HEK293T (cell line): ENCODE measurements around the gene HSBP1L1.

ENCODE experiments used
- ARNT ChIP-seq: fragments of 450-650 bp; IDR thresholded peaks from 2 replicates; pipeline ENCODE4 v1.6.1; 2017; ENCODE audit warnings: mild to moderate bottlenecking
- BHLHE40 ChIP-seq: fragments of 450-650 bp; IDR thresholded peaks from 2 replicates; pipeline ENCODE4 v1.6.1; 2016; ENCODE audit warnings: mild to moderate bottlenecking, moderate library complexity, borderline replicate concordance
- ELF4 ChIP-seq: fragments of 450-650 bp; IDR thresholded peaks from 2 replicates; pipeline ENCODE4 v1.6.1; 2017; ENCODE audit warnings: antibody characterized with exemption
- FOXM1 ChIP-seq: fragments of 450-650 bp; IDR thresholded peaks from 2 replicates; pipeline ENCODE4 v1.6.1; 2017; ENCODE audit warnings: mild to moderate bottlenecking, borderline replicate concordance
- HDGF ChIP-seq: fragments of 450-650 bp; IDR thresholded peaks from 2 replicates; pipeline ENCODE4 v1.6.1; 2017; ENCODE audit warnings: antibody characterized with exemption, borderline replicate concordance
- L3MBTL2 ChIP-seq: fragments of 450-650 bp; conservative IDR thresholded peaks from 2 replicates; pipeline ENCODE4 v1.6.1; 2016; ENCODE audit warnings: mild to moderate bottlenecking
- LEF1 ChIP-seq: fragments of 450-650 bp; IDR thresholded peaks from 2 replicates; pipeline ENCODE4 v1.6.1; 2017; ENCODE audit warnings: mild to moderate bottlenecking, borderline replicate concordance
- NFRKB ChIP-seq: fragments of 450-650 bp; IDR thresholded peaks from 2 replicates; pipeline ENCODE4 v1.6.1; 2016; ENCODE audit warnings: mild to moderate bottlenecking, moderate library complexity
- SP1 ChIP-seq: fragments of 450-650 bp; IDR thresholded peaks from 2 replicates; pipeline ENCODE4 v1.6.1; 2017
- SUZ12 ChIP-seq: fragments of 450-650 bp; IDR thresholded peaks from 2 replicates; pipeline ENCODE4 v1.6.1; 2016; ENCODE audit warnings: mild to moderate bottlenecking
- ZNF384 ChIP-seq: fragments of 450-650 bp; IDR thresholded peaks from 2 replicates; pipeline ENCODE4 v1.6.1; 2016

GRCh38 chr18:79937103-79937860 lies 27.2 kb upstream of the HSBP1L1 start:
- no peak for TF ChIP-seq FOXM1
- TF ChIP-seq NFRKB: no peak
- TF ChIP-seq LEF1: no peak
- TF ChIP-seq SUZ12: no peak
- no peak for TF ChIP-seq BHLHE40
- no peak for TF ChIP-seq SP1
- no peak for TF ChIP-seq ARNT
- no peak for TF ChIP-seq HDGF
- TF ChIP-seq ZNF384: no peak
- no peak for TF ChIP-seq L3MBTL2
- TF ChIP-seq ELF4: no peak
